GM12878 (cell line): ENCODE measurements around the gene DPPA2.

Source experiments
- BACH1 ChIP-seq: fragments of 450-650 bp; IDR thresholded peaks from 2 replicates; pipeline ENCODE4 v1.6.1; 2017; ENCODE audit warnings: mild to moderate bottlenecking, borderline replicate concordance
- BHLHE40 ChIP-seq, 2 experiments: fragments of 450-650 bp in 1 of 2; IDR thresholded peaks; 2 replicates each; pipeline ENCODE4 v1.6.1; 2011 to 2017; ENCODE audit warnings: low read depth in 2 of 2, borderline replicate concordance in 1 of 2, improper control_type of control experiment in 1 of 2, low read length in 1 of 2, mild to moderate bottlenecking in 1 of 2
- CTCF ChIP-seq, 3 experiments: IDR thresholded peaks in 2 of 3; conservative IDR thresholded peaks in 1 of 3; 2 replicates each; pipeline ENCODE4 v1.5.1; 2011; ENCODE audit warnings: low read depth in 3 of 3, low read length in 3 of 3, mild to moderate bottlenecking in 3 of 3, control low read depth in 2 of 3, moderate library complexity in 2 of 3, inconsistent platforms in 1 of 3, mixed read lengths in 1 of 3; ENCODE audit not compliant: control insufficient read depth in 2 of 3, insufficient read depth in 1 of 3; ENCODE audit errors: extremely low read depth in 1 of 3
- E2F8 ChIP-seq: fragments of 450-650 bp; IDR thresholded peaks from 2 replicates; pipeline ENCODE4 v1.6.1; 2018; ENCODE audit warnings: mild to moderate bottlenecking, low read depth, moderate library complexity; ENCODE audit not compliant: partially characterized antibody
- SMC3 ChIP-seq: IDR thresholded peaks from 2 replicates; pipeline ENCODE4 v1.6.1; 2011; ENCODE audit warnings: low read length, improper control_type of control experiment, borderline replicate concordance
- SUPT20H ChIP-seq: IDR thresholded peaks from 2 replicates; pipeline ENCODE4 v1.6.1; 2011; ENCODE audit warnings: low read depth, mild to moderate bottlenecking, low read length, moderate library complexity, borderline replicate concordance; ENCODE audit not compliant: control insufficient read depth
- ZNF274 ChIP-seq: IDR thresholded peaks from one replicate; pipeline ENCODE4 v1.8.0; 2011; ENCODE audit not compliant: insufficient read length, insufficient read depth

- TF ChIP-seq E2F8 (no peak), ZNF274 (no peak), BACH1 (no peak), SUPT20H (no peak), BHLHE40 (IDR thresholded peaks at IDR 0.05; ENCODE audit: borderline replicate concordance in 1 of 2, low read depth in 2 of 2, low read length in 1 of 2) (no peak), CTCF (IDR thresholded peaks at IDR 0.05 in 2 of 3, conservative IDR thresholded peaks at IDR 0.05 in 1 of 3; ENCODE audit: control insufficient read depth in 2 of 3, extremely low read depth in 1 of 3, insufficient read depth in 1 of 3, low read depth in 3 of 3, low read length in 3 of 3) (no peak), SMC3 (no peak)
Observed at GRCh38 chr3:109331692-109332091, 15.4 kb upstream of the DPPA2 start.
